HCT116 (cell line): ENCODE measurements around the gene SORCS2. TPM values are rescaled to one million over a fixed set of nuclear protein-coding genes. Genes with fewer than 3 reads are reported as not detected.

Experiments
- ATAC-seq: fragments of 200-7000 bp; cut with Tn5 transposase; 2 replicates; pipeline ENCODE4 v1.9.1; 2020; ENCODE audit warnings: mild to moderate bottlenecking, moderate library complexity
- BruUV-seq: library from RNA; stranded (reverse); fragments of 400-500 nt; replicated peaks from 2 replicates; lab custom pipeline; 2021; lab: Mats Ljungman, UMichigan
- CTCF ChIA-PET: fragments of 300-600 bp; sonication (Branson Sonifier 250); formaldehyde crosslinking; loops from one replicate; lab custom pipeline; 2021; ENCODE audit warnings: antibody characterized with exemption; lab: Charles Lee
- POLR2A ChIA-PET: fragments of 300-600, 350-600 bp; sonication (Branson Sonifier 250); formaldehyde crosslinking; loops from one replicate; lab custom pipeline; 2021; ENCODE audit warnings: antibody characterized with exemption; lab: Charles Lee
- RAD21 ChIA-PET, 2 experiments: fragments of 300-600 bp; sonication (Branson Sonifier 250); formaldehyde crosslinking; loops; one replicate each; lab custom pipeline; 2023; ENCODE audit warnings: low total read pairs in 2 of 2; ENCODE audit not compliant: uncharacterized antibody in 2 of 2, unreplicated experiment in 2 of 2, low non-redundant PET in 1 of 2; lab: Charles Lee
- DNase-seq: peaks from one replicate; pipeline ENCODE4 v3.0.0-alpha.2; 2010; ENCODE audit warnings: low read depth, low spot score
- H2AFZ ChIP-seq: fragments of 200-600 bp; shearing (Covaris generic), sonication (generic); 2 replicates; pipeline ENCODE4 v1.6.1; 2017; ENCODE audit warnings: low read depth, mixed run types, mixed read lengths, antibody characterized with exemption, low read length; ENCODE audit not compliant: poor library complexity, severe bottlenecking
- H3K27ac ChIP-seq: 2 replicates; pipeline ENCODE4 v1.5.1; 2012; ENCODE audit warnings: low read depth, low read length
- H3K27me3 ChIP-seq: fragments of 200-600 bp; sonication (generic); 2 replicates; pipeline ENCODE4 v1.6.1; 2016; ENCODE audit warnings: mixed run types, low read length, mixed read lengths; ENCODE audit not compliant: insufficient read depth
- H3K36me3 ChIP-seq, 2 experiments: fragments of 200-500 bp in 1 of 2; fragments of 200-600 bp in 1 of 2; sonication (Bioruptor generic) in 1 of 2; sonication (generic) in 1 of 2; 2 replicates each; pipeline versions ENCODE4 v1.5.1 to v1.6.1; 2014 to 2016; ENCODE audit warnings: low read length in 2 of 2, inconsistent platforms in 1 of 2, mixed read lengths in 1 of 2, mixed run types in 1 of 2; ENCODE audit not compliant: insufficient read depth in 2 of 2, control insufficient read depth in 1 of 2
- H3K4me1 ChIP-seq, 2 experiments: fragments of 200-600 bp in 1 of 2; sonication (generic) in 1 of 2; 2 replicates each; pipeline versions ENCODE4 v1.5.1 to v1.6.1; 2012 to 2017; ENCODE audit warnings: low read length in 2 of 2, inconsistent platforms in 1 of 2, mild to moderate bottlenecking in 1 of 2, mixed read lengths in 1 of 2, mixed run types in 1 of 2, moderate library complexity in 1 of 2; ENCODE audit not compliant: insufficient read depth in 2 of 2, control insufficient read depth in 1 of 2
- H3K4me2 ChIP-seq: fragments of 200-600 bp; sonication (generic); 2 replicates; pipeline ENCODE4 v1.6.1; 2017; ENCODE audit warnings: mixed run types, low read length, mixed read lengths
- H3K4me3 ChIP-seq, 2 experiments: fragments of 200-600 bp in 1 of 2; sonication (generic) in 1 of 2; replicated peaks in 1 of 2; 2 replicates each; pipeline ENCODE4 v1.5.1; 2011 to 2016; ENCODE audit warnings: low read length in 2 of 2, control low read depth in 1 of 2, low read depth in 1 of 2, mild to moderate bottlenecking in 1 of 2, mixed read lengths in 1 of 2, mixed run types in 1 of 2
- H3K79me2 ChIP-seq: fragments of 200-600 bp; sonication (generic); 2 replicates; pipeline ENCODE4 v1.6.1; 2017; ENCODE audit warnings: mild to moderate bottlenecking, mixed run types, low read length, moderate library complexity, mixed read lengths; ENCODE audit not compliant: insufficient read depth
- H3K9ac ChIP-seq: fragments of 200-600 bp; sonication (generic); 2 replicates; pipeline ENCODE4 v1.6.1; 2016; ENCODE audit warnings: low read length, mixed read lengths
- H3K9me2 ChIP-seq: fragments of 200-600 bp; sonication (generic), shearing (Covaris generic); 2 replicates; pipeline ENCODE4 v1.6.1; 2017; ENCODE audit warnings: mixed run types, mild to moderate bottlenecking, moderate library complexity; ENCODE audit not compliant: insufficient read depth
- H3K9me3 ChIP-seq, 2 experiments: fragments of 200-500 bp in 1 of 2; fragments of 200-600 bp in 1 of 2; sonication (Bioruptor generic) in 1 of 2; sonication (generic) in 1 of 2; 2 replicates each; pipeline ENCODE4 v1.6.1; 2014 to 2017; ENCODE audit warnings: low read length in 2 of 2, mixed read lengths in 2 of 2, inconsistent platforms in 1 of 2, low read depth in 1 of 2, mild to moderate bottlenecking in 1 of 2, mixed run types in 1 of 2, moderate library complexity in 1 of 2; ENCODE audit not compliant: control insufficient read depth in 1 of 2, insufficient read depth in 1 of 2
- H4K20me1 ChIP-seq: fragments of 200-600 bp; sonication (generic), shearing (Covaris generic); 2 replicates; pipeline ENCODE4 v1.6.1; 2017; ENCODE audit warnings: mixed run types, mild to moderate bottlenecking, moderate library complexity; ENCODE audit not compliant: insufficient read depth
- CBX3 ChIP-seq: IDR thresholded peaks from 2 replicates; pipeline ENCODE4 v1.6.1; 2012; ENCODE audit warnings: low read depth
- CEBPB ChIP-seq: IDR thresholded peaks from 2 replicates; pipeline ENCODE4 v1.6.1; 2012; ENCODE audit warnings: low read depth
- EZH2 ChIP-seq: fragments of 200-600 bp; sonication (generic); IDR thresholded peaks from 2 replicates; pipeline ENCODE4 v1.6.1; 2017; ENCODE audit warnings: antibody characterized with exemption, mixed run types
- EZH2phosphoT487 ChIP-seq: fragments of 200-600 bp; IDR thresholded peaks from 2 replicates; pipeline ENCODE4 v1.6.1; 2018; ENCODE audit warnings: antibody characterized with exemption, borderline replicate concordance
- FOSL1 ChIP-seq: IDR thresholded peaks from 2 replicates; pipeline ENCODE4 v1.6.1; 2012; ENCODE audit warnings: low read depth
- POLR2AphosphoS5 ChIP-seq: IDR thresholded peaks from 2 replicates; pipeline ENCODE4 v1.6.1; 2011; ENCODE audit warnings: mild to moderate bottlenecking, low read depth, low read length, moderate library complexity
- RAD21 ChIP-seq: IDR thresholded peaks from 2 replicates; pipeline ENCODE4 v1.6.1; 2012; ENCODE audit warnings: low read depth, mild to moderate bottlenecking
- SIN3A ChIP-seq: IDR thresholded peaks from 2 replicates; pipeline ENCODE4 v1.6.1; 2012; ENCODE audit warnings: low read depth
- SRF ChIP-seq: IDR thresholded peaks from 2 replicates; pipeline ENCODE4 v1.6.1; 2012; ENCODE audit warnings: low read depth
- TCF7L2 ChIP-seq: IDR thresholded peaks from 2 replicates; pipeline ENCODE4 v1.7.0; 2011; ENCODE audit warnings: borderline replicate concordance, inconsistent platforms; ENCODE audit not compliant: insufficient read depth, insufficient read length; ENCODE audit errors: extremely low read depth
- YY1 ChIP-seq: IDR thresholded peaks from 2 replicates; pipeline ENCODE4 v1.6.1; 2011; ENCODE audit warnings: low read length, low read depth, moderate library complexity, mild to moderate bottlenecking; ENCODE audit not compliant: insufficient replicate concordance; ENCODE audit errors: extremely low read depth
- ZFX ChIP-seq: fragments of 450-650 bp; IDR thresholded peaks from 2 replicates; pipeline ENCODE4 v1.6.1; 2017
- ZNF274 ChIP-seq: fragments of 200-500 bp; sonication (Bioruptor generic); IDR thresholded peaks from 2 replicates; pipeline ENCODE4 v1.6.1; 2014; ENCODE audit warnings: mild to moderate bottlenecking, low read depth, low read length, inconsistent platforms
- intact Hi-C: fragments of 100-400 bp; cut with micrococcal nuclease; formaldehyde crosslinking; loops from 2 replicates; pipeline ENCODE4 v1.10.0; 2022
- total RNA-seq: library from RNA; stranded (reverse); gene quantifications from one replicate; pipeline ENCODE4 v1.2.1, GENCODE V29; 2021; ENCODE audit not compliant: unreplicated experiment
- TF ChIP-seq, protein P1 (sequence below), 3 experiments: fragments of 200-600 bp in 1 of 3; sonication (generic) in 1 of 3; IDR thresholded peaks in 2 of 3; conservative IDR thresholded peaks in 1 of 3; 2 replicates each; pipeline ENCODE4 v1.5.1; 2012 to 2017; ENCODE audit warnings: low read depth in 2 of 3, low read length in 2 of 3, antibody characterized with exemption in 1 of 3, borderline replicate concordance in 1 of 3, control low read depth in 1 of 3, mild to moderate bottlenecking in 1 of 3, mixed read lengths in 1 of 3, mixed run types in 1 of 3, moderate library complexity in 1 of 3; ENCODE audit not compliant: insufficient read depth in 1 of 3
- TF ChIP-seq, protein P2 (sequence below): IDR thresholded peaks from 2 replicates; pipeline ENCODE4 v1.6.1; 2012
- TF ChIP-seq, protein P3 (sequence below): IDR thresholded peaks from 2 replicates; pipeline ENCODE4 v1.6.1; 2012; ENCODE audit warnings: low read depth
- TF ChIP-seq, protein P4 (sequence below): IDR thresholded peaks from 2 replicates; pipeline ENCODE4 v1.6.1; 2012

Gene SORCS2
- total RNA-seq, 1 experiment from 2014 or later, result 0.37 TPM

DNA sequence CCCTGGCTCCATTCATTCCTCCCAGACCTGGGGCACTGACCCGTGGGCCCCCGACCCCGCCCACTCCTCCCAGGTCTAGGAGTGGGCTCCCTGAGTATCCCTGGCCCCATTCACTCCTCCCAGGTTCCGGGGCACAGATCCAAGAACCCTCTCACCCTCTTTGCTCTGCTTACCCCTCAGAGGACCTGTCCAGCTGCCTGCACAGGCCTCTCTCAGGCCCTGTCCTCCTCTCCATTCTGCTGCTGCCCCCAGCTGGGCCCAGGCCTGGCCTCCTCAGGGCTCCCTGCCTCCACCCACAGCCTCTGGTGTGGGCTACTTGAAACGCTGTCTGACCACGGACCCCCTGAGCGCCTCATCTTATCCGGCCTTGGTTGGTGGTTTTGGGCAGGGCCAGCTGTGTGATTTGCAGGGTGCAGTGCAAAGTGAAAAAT, 460.1 kb downstream of the SORCS2 start (continued):
- no peak for TF ChIP-seq ZNF274
- no peak for TF ChIP-seq YY1
- TF ChIP-seq EZH2phosphoT487, result no peak
- no peak for TF ChIP-seq SIN3A
- TF ChIP-seq TCF7L2, result no peak
- no peak for TF ChIP-seq ZFX
- TF ChIP-seq CBX3, result no peak
- no peak for TF ChIP-seq FOSL1
- TF ChIP-seq CEBPB, result no peak
- no peak for TF ChIP-seq SRF
- TF ChIP-seq, protein P1, sequence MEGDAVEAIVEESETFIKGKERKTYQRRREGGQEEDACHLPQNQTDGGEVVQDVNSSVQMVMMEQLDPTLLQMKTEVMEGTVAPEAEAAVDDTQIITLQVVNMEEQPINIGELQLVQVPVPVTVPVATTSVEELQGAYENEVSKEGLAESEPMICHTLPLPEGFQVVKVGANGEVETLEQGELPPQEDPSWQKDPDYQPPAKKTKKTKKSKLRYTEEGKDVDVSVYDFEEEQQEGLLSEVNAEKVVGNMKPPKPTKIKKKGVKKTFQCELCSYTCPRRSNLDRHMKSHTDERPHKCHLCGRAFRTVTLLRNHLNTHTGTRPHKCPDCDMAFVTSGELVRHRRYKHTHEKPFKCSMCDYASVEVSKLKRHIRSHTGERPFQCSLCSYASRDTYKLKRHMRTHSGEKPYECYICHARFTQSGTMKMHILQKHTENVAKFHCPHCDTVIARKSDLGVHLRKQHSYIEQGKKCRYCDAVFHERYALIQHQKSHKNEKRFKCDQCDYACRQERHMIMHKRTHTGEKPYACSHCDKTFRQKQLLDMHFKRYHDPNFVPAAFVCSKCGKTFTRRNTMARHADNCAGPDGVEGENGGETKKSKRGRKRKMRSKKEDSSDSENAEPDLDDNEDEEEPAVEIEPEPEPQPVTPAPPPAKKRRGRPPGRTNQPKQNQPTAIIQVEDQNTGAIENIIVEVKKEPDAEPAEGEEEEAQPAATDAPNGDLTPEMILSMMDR (IDR thresholded peaks at IDR 0.05 in 2 of 3, conservative IDR thresholded peaks at IDR 0.05 in 1 of 3; ENCODE audit: borderline replicate concordance in 1 of 3, insufficient read depth in 1 of 3, low read depth in 2 of 3, low read length in 2 of 3), result no peak

DNA sequence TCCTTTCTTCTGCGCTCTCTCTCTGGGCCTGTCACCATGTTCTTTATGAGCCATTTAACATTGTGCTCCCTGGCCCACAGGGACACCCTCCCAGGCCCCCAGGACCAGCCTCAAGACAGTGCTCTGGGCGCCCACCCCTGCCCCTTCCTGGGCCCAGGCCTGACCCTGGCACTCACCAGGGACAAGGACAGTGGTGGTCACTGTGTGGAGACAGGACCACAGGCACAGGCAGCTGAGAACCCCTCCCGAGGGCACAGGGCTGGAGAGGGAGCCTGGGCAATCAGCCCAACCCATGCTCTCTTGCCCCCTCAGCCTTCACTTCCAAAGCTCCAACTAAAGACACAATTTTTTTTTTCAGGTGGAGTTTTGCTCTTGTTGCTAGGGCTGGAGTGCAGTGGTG, 460.6 kb downstream of the SORCS2 start:
- no peaks in the 10 kb centered on the region for H3K79me2 ChIP-seq
- no peaks in the 10 kb centered on the region for H4K20me1 ChIP-seq
- H3K27ac ChIP-seq, result no peak overlapping the region
- H3K4me3 ChIP-seq, result no peak overlapping the region
- intact Hi-C loops, result no loop called here
- ATAC-seq (no peak), DNase-seq (no peak)
- RAD21 ChIA-PET, result no interaction called here
- H3K4me1 ChIP-seq, result peaks cover 0 to 31% of the 10 kb centered on the region in 2 experiments; a peak in 3 of 4 replicates
- H3K4me2 ChIP-seq, result no peak overlapping the region
- H2AFZ ChIP-seq, result no peak overlapping the region
- no peaks in the 10 kb centered on the region for H3K27me3 ChIP-seq
- BruUV-seq, result no TSS peak
- CTCF ChIA-PET, result no interaction called here
- H3K9me2 ChIP-seq, result no peaks in the 10 kb centered on the region
- POLR2A ChIA-PET, result no interaction called here
- H3K36me3 ChIP-seq, result no peaks in the 10 kb centered on the region
- H3K9me3 ChIP-seq, result no peaks in the 10 kb centered on the region
- no peak overlapping the region for H3K9ac ChIP-seq
- TF ChIP-seq, protein P2, sequence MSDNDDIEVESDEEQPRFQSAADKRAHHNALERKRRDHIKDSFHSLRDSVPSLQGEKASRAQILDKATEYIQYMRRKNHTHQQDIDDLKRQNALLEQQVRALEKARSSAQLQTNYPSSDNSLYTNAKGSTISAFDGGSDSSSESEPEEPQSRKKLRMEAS, result no peak
- TF ChIP-seq POLR2AphosphoS5, result no peak
- no peak for TF ChIP-seq SIN3A
- TF ChIP-seq EZH2, result no peak
- no peak for TF ChIP-seq SRF
- TF ChIP-seq ZFX, result no peak
- TF ChIP-seq CBX3, result no peak
- TF ChIP-seq CEBPB, result no peak
- TF ChIP-seq, protein P3, sequence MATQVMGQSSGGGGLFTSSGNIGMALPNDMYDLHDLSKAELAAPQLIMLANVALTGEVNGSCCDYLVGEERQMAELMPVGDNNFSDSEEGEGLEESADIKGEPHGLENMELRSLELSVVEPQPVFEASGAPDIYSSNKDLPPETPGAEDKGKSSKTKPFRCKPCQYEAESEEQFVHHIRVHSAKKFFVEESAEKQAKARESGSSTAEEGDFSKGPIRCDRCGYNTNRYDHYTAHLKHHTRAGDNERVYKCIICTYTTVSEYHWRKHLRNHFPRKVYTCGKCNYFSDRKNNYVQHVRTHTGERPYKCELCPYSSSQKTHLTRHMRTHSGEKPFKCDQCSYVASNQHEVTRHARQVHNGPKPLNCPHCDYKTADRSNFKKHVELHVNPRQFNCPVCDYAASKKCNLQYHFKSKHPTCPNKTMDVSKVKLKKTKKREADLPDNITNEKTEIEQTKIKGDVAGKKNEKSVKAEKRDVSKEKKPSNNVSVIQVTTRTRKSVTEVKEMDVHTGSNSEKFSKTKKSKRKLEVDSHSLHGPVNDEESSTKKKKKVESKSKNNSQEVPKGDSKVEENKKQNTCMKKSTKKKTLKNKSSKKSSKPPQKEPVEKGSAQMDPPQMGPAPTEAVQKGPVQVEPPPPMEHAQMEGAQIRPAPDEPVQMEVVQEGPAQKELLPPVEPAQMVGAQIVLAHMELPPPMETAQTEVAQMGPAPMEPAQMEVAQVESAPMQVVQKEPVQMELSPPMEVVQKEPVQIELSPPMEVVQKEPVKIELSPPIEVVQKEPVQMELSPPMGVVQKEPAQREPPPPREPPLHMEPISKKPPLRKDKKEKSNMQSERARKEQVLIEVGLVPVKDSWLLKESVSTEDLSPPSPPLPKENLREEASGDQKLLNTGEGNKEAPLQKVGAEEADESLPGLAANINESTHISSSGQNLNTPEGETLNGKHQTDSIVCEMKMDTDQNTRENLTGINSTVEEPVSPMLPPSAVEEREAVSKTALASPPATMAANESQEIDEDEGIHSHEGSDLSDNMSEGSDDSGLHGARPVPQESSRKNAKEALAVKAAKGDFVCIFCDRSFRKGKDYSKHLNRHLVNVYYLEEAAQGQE, result no peak
- TF ChIP-seq, protein P4, sequence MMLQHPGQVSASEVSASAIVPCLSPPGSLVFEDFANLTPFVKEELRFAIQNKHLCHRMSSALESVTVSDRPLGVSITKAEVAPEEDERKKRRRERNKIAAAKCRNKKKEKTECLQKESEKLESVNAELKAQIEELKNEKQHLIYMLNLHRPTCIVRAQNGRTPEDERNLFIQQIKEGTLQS, result no peak
- TF ChIP-seq, protein P1 (IDR thresholded peaks at IDR 0.05 in 2 of 3, conservative IDR thresholded peaks at IDR 0.05 in 1 of 3; ENCODE audit: borderline replicate concordance in 1 of 3, insufficient read depth in 1 of 3, low read depth in 2 of 3, low read length in 2 of 3), result no peak
- no peak for TF ChIP-seq EZH2phosphoT487
- no peak for TF ChIP-seq RAD21
